ENCODE results near the gene HS3ST3A1.

DNA sequence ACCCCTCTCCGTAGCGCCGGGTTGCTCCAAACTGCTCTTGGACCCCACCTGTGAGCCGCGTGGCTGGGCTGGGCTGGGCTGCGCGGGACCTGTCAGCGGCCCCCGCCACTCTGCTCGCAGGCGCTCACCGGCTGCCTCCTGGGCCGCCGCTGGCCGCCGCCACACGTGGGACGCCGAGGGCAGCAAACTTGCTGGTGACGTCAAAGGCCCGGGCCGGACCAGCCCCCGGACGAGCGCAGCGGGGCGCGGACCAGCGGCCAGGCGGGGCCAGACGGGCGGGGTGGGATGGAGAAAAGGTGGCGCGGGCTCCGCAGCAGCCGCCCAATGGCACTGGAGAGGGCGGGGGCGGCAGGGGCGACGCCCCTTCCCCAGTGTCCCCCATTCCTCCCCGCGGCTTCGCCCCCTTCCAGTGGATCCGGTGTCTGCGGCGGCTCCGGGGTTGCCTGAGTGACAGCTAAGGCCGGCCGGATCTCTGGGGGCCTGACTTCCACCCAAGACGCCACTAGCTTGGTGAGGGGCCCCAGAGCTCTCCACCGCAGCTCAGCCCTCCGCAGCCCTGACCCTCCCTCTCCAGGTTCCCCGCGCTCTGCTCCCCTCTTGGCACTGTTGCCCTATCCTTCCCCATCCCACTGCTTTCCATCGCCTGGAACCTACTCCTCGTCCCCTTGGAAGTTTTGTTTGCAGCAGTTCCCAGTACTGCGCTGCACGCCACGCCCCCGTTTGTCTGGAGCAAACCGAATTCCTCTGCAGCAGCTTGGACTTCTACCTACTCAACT is at the start of gene HS3ST3A1:
- TF ChIP-seq, protein P1, sequence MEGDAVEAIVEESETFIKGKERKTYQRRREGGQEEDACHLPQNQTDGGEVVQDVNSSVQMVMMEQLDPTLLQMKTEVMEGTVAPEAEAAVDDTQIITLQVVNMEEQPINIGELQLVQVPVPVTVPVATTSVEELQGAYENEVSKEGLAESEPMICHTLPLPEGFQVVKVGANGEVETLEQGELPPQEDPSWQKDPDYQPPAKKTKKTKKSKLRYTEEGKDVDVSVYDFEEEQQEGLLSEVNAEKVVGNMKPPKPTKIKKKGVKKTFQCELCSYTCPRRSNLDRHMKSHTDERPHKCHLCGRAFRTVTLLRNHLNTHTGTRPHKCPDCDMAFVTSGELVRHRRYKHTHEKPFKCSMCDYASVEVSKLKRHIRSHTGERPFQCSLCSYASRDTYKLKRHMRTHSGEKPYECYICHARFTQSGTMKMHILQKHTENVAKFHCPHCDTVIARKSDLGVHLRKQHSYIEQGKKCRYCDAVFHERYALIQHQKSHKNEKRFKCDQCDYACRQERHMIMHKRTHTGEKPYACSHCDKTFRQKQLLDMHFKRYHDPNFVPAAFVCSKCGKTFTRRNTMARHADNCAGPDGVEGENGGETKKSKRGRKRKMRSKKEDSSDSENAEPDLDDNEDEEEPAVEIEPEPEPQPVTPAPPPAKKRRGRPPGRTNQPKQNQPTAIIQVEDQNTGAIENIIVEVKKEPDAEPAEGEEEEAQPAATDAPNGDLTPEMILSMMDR (IDR thresholded peaks at IDR 0.05; ENCODE audit: low read length): no peak
- TF ChIP-seq EZH2 (IDR thresholded peaks at IDR 0.05; ENCODE audit: borderline replicate concordance, low read length): no peak
